HG03571 (cell line): ENCODE data around the gene AOPEP.

Experiments used
- ATAC-seq: cut with Tn5 transposase; IDR thresholded peaks from one replicate; pipeline ENCODE4 v1.9.1; 2021; ENCODE audit not compliant: unreplicated experiment

The AOPEP gene

DNA sequence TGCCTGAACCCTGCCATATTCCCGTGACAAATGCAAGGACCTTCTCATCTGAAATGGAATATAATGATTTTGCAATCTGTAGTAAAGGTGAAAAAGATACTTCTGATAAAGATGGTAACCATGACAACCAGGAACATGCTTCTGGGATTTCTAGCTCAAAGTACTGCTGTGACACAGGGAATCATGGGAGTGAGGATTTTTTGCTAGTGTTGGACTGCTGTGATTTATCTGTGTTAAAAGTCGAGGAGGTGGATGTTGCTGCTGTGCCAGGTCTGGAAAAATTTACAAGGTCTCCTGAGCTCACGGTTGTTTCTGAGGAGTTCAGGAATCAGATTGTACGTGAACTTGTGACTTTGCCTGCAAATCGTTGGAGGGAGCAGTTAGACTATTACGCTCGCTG is 33.5 kb downstream of the AOPEP start:
- no peak for ATAC-seq

DNA sequence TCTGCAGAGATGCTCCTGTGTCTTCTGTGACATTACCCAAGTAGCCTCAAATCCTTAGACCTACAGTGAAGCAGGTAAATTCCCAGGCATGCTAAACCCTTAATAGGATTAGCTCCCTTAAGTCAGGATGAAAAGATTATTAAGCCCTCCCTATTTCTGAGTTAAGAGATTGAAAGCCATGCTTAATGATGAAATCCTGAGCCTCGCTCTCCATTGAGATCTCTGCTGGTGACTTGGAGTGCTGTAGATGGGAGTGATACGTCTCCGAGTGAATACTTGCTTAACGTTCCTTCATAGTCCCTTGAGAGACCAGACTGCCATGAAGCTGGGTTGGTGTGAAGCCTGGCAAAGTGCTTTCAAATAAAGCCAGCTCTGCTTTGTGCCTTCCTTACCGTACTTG is 34.2 kb downstream of the AOPEP start:
- no peak for ATAC-seq

DNA sequence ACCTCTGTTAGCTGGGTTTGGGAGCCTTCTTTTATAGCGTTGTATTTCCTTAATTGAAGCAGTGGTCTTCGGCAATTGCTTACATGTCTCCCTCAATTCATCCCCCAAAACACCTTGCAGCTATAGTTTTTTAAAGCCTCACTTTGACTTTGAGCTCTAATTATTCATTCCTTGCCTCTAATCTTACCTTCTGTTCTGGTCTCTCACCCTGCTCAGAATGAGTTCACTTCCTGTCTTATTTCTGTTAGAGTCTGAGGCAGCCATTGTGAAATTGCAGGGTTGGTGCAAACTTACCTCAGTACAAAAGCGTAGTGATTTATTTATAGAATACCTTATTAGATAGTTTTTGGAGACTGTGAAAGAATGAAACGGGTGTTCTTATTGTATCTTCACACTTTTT is 35.0 kb downstream of the AOPEP start:
- no peak for ATAC-seq

DNA sequence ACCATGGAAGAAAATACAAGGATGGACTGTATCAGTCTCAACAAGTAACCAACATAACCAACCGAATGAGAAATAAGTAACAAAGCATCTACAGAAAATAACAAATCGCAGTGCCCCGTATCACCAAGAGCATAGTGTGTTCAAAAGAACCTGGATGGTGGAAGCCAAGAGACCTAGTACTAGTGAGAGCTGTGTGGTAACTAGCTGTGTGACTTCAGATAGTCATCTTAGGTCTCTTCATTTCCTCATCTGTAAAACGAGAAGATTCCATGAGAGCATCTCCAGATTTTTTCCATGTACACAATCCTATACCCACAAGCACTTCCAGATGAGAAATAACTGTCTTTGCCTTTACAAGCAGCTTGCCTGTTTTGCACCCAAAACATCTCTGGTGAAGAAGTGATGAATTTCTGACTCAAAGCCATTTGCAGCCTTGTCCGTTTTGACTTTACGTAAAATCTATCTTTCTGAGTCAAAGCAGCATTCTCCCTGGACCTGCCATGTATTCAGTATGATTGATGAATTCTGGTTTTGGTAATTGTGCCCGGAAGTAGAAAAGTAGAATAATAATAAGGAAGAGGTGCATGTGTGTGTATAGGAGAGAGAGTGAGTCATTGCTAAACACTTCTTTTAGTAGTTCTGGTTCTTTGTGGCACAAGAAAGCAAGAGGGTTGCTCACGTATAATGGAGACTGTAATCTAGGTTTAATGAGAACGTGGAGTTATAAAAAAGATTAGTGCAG is 41.0 kb downstream of the AOPEP start:
- no peak for ATAC-seq

DNA sequence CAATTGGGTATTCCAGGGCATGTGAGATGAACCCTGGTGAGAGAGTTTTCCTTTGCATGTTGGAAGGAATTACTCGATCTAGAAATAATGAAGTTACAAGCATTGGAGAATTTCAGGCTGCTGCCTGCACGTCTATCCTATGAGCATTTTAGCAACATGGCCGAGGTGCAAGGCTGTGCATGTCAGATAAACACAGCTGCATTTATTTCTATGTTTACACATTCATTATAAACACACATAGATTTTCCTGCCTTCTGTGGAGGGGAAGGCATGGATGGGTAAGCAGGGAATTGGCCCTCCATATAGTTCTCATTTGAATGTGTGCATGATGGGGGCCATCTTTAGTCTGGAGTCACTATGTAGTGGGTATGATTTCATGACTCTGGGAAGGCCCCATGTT is 42.3 kb downstream of the AOPEP start:
- ATAC-seq: no peak

DNA sequence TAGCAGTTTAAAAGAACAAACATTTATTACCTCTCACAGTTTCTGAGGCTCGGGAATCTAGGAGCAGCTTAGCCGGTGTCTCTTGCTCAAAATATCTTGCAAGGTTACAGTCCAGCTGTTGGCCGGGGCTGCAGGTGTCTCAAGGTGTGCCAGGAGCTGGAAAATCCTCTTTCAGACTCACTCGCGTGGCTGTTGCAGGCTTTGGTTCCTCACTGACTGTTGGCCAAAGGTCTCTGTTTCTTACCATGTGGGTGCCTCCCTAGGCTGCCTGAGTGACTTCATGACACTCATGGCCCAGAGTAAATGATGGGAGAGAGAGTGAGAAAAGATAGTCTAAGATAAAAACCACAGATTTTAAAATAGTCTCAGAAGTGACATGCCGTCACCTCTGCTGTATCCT is 43.8 kb downstream of the AOPEP start:
- ATAC-seq: no peak

DNA sequence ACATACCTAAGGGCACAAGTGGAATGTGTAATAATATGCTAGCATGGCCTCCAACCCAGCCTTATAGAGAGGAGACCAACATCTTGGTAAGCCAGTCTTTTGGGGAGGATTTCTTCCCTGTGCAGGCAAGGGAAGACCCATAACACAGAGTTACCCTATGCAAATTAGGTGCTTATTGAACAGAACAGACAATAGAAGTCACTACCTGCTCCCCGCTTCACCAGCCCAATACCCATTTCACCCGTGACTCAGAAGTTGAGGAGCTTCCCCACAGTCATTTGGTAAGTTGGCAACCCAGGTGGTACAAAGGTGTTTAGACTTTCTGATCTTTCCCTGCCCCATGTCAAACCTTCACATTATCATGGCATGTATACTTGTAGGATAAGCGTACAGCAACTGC is 44.6 kb downstream of the AOPEP start:
- no peak for ATAC-seq

DNA sequence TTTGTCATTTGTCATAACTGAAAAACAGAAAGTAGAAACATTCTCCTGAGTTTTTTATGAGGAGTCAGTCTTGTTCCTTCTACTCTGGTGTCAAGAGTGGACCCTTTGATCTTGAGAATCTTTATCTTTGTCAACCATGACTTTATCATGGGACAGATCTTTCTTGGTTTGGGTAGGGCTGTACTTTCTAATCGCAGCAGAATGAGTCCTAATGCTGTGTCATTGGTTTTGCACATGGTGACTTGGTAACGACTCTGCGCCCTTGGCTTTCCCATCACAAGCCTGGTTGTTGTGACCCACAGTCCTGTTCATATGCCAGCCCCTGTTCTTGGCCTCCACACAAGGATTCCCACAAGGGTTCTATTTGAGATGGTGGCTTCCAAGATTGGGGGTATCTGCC is 45.6 kb downstream of the AOPEP start:
- ATAC-seq: no peak

DNA sequence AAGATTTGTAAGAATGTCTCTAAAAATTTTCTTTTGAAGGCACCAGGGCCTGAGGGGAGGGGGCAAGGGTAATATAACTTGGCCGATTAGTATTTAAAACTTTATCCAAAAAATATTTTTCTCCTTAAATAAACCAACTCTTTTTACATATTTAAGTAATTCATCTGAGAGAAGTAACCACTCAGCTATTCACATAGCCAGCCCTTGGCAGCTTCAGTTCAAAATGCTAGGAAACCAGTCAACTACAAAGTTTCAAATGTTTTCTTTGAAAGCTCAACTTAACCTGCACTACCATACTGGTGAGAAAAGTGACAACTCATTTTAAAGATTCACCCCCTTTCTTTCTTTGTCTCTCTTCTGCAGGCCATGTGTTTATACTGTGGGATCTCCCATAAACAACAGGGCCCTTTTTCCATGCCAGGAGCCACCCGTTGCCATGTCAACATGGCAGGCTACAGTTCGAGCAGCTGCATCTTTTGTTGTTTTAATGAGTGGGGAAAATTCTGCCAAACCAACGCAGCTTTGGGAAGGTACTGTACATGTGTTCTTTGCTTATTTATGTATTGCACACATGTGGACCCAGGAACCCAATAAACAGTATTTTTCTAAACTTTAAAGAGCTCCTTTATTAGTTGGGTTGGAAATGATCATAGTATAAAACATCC is 46.3 kb downstream of the AOPEP start:
- ATAC-seq: no peak

DNA sequence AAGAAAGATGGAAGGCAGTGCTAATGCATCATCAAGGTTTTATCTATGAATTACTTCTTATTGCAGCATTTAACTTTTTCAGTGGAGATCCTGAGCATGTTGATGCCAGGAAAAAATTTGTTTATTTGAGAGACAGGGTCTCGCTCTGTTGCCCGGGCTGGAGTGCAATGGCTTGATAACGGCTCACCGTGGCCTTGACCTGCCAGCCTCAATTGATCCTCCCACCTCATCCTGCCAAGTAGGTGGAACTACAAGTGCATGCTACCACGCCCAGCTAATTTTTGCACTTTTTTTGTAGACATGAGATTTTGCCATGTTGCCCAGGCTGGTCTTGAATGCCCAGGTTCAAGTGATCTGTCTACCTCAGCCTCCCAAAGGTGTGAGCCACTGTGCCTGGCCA is 47.2 kb downstream of the AOPEP start:
- ATAC-seq: no peak

DNA sequence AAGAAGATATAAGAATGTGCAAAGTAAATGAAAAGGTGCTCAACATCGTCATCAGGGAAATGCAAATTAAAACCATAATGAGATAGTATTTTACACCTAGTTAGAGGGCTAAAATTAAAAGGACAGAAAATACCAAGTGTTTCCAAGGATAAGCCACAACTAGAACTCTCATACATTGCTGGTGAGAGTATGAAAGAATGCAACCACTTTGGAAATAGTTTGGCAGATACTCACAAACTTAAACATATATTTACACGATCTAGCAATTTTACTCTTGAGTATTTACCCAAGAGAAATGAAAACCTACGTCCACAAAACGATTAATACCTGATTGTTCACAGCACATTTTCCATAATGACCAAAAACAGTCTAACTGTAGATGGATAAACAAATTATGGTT is 51.5 kb downstream of the AOPEP start:
- no peak for ATAC-seq

DNA sequence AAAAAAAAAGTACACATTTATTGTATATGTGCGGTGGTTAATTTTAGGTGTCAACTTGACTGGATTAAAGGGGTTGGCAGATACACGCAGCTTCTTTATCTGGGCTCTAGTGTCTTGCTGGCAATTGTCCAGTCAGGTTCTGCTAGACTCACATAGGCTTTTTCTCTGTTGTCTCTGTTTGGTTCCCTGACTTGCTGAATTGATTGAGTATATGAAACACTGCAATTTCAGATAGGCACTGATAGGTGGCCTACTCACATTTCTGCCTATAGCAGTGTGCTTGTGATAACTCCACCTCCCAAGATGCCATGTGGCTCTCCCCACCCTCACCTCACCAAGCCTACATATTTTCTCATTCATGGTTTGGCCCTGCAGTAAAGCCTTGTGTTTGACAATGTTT is 52.5 kb downstream of the AOPEP start:
- ATAC-seq: no peak

DNA sequence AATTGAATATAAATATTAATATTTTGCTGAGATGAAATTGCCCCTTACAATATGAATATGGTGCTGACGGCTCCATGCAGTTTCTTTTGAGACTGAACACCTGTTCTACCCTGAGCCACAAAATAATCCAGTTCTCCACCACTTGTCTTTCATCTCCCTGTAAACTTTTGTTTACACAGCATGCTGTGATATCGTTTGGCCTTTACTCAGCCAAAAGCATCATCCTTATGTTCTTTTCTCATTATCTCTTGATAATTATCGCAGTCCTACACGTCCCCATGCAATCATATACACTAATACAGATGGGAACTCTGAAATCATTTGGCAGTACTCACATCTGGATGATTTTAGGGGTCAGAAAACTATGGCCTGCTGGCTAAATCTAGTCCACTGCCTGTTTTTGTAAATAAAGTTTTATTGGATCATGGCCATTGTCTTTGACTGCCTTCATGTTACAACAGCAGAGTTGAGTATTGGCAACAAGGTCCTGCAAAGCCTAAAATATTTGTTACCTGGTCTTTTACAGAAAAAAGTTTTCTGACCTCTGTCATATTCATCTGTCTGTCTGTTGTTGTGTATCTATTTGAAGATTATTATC is 53.3 kb downstream of the AOPEP start:
- no peak for ATAC-seq

DNA sequence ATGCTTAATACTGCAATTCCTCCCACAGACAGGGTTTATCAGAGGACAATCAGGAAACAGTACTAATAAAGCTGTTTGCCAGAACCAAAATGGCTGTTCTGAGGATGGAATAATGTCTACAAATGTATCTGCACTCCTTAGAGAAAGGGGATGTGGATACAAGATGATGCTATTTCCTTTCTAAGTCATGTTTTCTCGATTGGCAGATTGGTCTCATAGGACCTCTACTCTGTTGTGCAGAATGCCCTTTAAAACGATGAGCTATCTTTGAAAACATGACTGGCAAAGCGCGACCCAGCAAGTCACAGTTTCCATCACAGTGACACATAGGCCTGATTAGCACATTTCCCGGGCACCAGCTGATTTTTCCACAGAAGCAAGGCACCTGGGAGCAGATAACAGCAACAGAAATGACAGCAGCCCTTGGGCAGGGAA is 54.0 kb downstream of the AOPEP start:
- ATAC-seq: no peak

DNA sequence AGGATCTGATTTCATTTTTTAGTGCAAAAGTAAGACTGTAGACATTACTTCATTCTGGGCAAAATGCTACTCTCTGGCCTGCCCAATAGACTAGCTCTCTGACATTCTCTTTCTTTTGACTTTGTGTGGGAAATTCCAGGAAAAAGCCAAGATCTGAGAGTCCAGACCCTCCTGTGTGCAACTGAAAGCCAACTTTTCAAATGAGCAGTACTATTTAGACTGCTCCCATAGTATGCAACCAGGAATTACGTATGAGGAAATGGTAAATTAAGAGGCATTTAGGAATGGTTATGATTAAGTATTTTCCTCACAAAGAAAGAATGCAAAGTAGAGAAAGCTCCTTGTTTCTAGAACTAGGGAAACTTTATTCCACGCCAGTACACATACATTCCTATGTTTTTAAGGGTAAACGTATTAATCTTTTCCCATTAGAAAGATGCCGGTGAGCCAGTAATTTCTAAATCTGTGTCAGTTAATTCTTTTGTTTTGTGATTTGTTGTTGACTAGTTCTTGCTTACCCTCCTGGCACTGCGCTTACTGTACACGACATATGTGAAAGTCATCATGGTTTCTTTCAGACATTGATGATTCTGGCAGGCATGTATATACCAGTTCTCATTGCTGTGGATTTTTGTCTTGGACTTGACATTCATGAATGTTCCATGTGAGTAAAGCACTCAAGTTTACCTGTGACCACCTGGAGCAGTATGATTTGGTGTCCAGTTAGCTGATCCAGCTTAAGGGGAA is 56.0 kb downstream of the AOPEP start:
- ATAC-seq: no peak

DNA sequence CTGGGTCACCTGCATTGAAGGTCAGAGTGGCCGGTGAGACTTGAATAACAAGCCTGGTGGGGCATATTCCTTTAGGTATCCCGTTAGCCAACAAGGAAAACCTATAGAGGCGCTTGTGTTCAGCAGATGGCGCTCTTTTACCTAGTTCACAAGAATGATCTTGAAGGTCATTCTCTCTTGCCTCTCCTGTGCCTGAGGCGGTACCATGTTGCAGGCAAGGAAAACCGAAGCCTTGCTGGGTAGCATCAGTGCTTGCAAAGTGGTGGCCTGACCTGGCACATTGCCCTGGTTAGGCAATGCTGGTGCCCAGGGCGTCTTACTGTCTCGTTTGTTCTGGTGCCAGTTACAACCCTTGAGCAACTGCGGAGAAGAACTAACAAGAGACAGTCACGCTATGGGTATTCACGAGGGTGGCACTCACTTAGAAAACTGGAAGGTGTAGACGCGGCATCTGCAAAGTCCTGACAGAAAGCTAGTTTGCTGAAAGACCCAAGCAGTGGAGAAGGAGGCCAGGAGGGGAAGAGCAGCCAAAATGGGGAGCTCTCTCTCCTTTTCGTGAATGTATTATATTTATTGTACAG is 56.7 kb downstream of the AOPEP start:
- no peak for ATAC-seq

DNA sequence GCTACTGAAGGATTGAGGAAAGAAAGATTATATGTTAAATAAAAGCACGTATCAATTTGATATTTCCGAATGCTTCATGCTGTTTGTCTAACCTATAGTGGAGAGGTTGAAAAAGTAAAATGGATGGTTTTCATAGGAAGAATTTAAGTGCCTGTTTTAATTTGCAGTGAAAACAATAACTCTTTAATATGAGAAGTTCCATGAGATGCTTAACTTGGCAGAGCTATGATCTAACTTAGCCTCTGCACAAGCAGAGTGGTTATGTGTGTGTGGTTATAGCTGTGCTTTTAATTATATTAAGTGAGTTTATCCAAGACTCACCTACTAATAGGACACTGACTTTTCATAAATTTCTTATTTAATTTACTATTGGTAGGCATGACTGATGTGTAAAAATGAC is 57.4 kb downstream of the AOPEP start:
- no peak for ATAC-seq

DNA sequence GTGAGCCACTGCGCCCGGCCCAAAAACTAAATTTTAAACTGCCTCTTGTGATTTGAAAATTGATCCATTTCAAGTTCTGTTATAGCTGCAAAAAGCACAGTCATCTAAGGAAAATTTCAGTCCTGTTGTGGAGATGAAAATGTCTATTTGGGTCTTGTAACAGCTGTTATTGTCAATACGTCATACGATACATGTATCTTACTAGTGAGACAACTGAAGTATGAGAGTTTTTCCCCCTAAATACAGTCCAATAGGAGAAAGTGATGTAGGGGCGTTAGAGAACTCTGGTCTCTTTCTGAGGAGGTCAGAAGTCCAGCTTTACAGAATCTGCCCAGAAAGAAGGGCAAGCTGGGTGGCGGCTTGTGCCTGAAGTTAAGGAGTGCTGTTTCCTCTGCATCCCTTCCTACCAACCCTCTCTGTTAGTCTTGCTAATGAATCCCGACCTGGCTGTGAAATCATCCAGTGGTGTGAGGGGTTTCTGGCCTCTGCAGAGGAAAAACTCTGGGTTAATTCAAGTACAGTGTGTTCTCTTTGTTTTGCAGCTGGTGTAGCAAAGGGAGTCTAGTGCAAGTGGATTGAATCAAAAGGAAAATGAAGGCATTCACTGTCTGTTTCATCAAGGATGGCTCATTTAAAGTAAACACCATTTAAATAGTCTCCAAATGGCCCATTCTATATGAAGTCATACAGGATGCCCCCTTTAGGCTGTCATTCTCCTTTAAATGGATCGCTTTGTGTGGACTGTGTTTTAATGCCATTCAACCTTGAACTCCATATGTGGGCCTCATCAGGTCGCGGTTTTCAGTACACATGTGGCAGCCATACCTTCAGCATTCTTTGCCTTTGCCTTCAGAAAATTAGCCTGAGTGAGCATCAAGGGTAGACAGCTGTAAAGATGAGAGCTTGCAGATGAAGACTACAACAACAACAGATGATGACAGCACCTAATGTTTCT is 59.0 kb downstream of the AOPEP start:
- no peak for ATAC-seq

DNA sequence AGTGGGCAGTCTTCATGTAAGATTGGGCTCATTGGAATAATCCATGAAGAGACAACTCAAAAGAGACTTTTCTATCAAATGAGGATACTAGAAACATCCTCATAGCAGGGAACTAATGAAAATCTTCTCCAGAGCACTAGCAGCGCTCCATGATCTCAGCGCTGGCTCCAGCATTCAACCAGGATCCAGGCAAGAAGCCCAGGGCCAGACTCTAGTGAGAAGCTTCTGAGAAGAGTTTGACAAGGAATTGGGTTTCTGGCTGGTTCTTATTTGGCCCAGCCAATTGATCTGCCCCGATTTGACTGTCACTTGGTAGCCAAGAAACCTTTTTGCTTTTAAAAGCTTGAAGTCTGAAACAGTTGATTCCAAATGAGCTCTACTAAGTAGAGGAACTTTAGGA is 60.1 kb downstream of the AOPEP start:
- no peak for ATAC-seq

DNA sequence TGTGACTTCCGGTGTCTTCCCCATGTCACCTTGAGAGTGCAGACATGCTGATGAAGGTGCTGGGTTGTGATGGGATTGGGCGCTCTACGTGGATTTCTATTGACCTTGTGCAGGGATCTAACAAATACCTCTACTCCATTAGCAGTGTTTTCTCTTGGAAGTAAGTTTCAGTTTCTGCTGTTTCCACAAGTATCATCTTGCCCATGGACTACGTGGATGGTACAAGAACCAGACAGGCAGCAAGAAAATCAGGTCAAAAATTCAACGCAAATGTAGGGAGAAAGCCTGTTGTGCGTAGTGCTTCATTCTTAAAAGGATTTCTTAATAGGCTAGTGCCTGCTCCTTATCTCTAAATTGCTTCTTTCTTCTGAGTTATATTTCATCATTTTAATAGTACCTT is 60.8 kb downstream of the AOPEP start:
- no peak for ATAC-seq
